ENCODE measurements around the gene SPTAN1.
"Not testable (repeated sequence)": the region's sequence is repeated elsewhere in the genome, so short reads cannot be mapped to it uniquely, and the experiment has no call there.

Gene SPTAN1

GRCh38 chr9:128552744-128553440, 505 bp downstream of the SPTAN1 start:
- peak; percentile 18 for DNase-seq (ENCODE audit: low read depth)

- DNase-seq (ENCODE audit: low read depth), result no peak
Observed at GRCh38 chr9:128553728-128554127, 1.3 kb downstream of the SPTAN1 start.

- no peak for DNase-seq (ENCODE audit: low read depth)
Observed at GRCh38 chr9:128554155-128554862, 1.9 kb downstream of the SPTAN1 start.

- DNase-seq (ENCODE audit: low read depth), result no peak
Observed at GRCh38 chr9:128555180-128555721, 2.9 kb downstream of the SPTAN1 start.

GRCh38 chr9:128556276-128556675, 3.9 kb downstream of the SPTAN1 start:
- no peak for DNase-seq (ENCODE audit: low read depth)

- no peak for DNase-seq (ENCODE audit: low read depth)
Observed at GRCh38 chr9:128556926-128557634, 4.7 kb downstream of the SPTAN1 start.

GRCh38 chr9:128558431-128559310, 6.3 kb downstream of the SPTAN1 start:
- peak; percentile 75 for DNase-seq (ENCODE audit: low read depth)

GRCh38 chr9:128565578-128565977, 13.2 kb downstream of the SPTAN1 start:
- no peak for DNase-seq (ENCODE audit: low read depth)

- DNase-seq (ENCODE audit: low read depth), result no peak
Observed at GRCh38 chr9:128568470-128569078, 16.2 kb downstream of the SPTAN1 start.

- no peak for DNase-seq (ENCODE audit: low read depth)
Observed at GRCh38 chr9:128575469-128575868, 23.1 kb downstream of the SPTAN1 start.

GRCh38 chr9:128575916-128576315, 23.5 kb downstream of the SPTAN1 start:
- no peak for DNase-seq (ENCODE audit: low read depth)

- no peak for DNase-seq (ENCODE audit: low read depth)
Observed at GRCh38 chr9:128577206-128577605, 24.8 kb downstream of the SPTAN1 start.

- DNase-seq (ENCODE audit: low read depth), result no peak
Observed at GRCh38 chr9:128579194-128579593, 26.8 kb downstream of the SPTAN1 start.

GRCh38 chr9:128580731-128581130, 28.3 kb downstream of the SPTAN1 start:
- no peak for DNase-seq (ENCODE audit: low read depth)

- DNase-seq (ENCODE audit: low read depth), result not testable (repeated sequence)
Observed at GRCh38 chr9:128585155-128585554, 32.8 kb downstream of the SPTAN1 start.

GRCh38 chr9:128586934-128587333, 34.5 kb downstream of the SPTAN1 start:
- DNase-seq (ENCODE audit: low read depth), result not testable (repeated sequence)

GRCh38 chr9:128587453-128587852, 35.1 kb downstream of the SPTAN1 start:
- no peak for DNase-seq (ENCODE audit: low read depth)

GRCh38 chr9:128588581-128589233, 36.3 kb downstream of the SPTAN1 start:
- no peak for DNase-seq (ENCODE audit: low read depth)

GRCh38 chr9:128593039-128593438, 40.7 kb downstream of the SPTAN1 start:
- peak; percentile 87 for DNase-seq (ENCODE audit: low read depth)

- DNase-seq (ENCODE audit: low read depth), result no peak
Observed at GRCh38 chr9:128593856-128594255, 41.5 kb downstream of the SPTAN1 start.

GRCh38 chr9:128595471-128595870, 43.1 kb downstream of the SPTAN1 start:
- DNase-seq (ENCODE audit: low read depth), result no peak
